ENCODE data around the gene GABBR2. TPM values are rescaled to one million over a fixed set of nuclear protein-coding genes. Genes with fewer than 3 reads are reported as not detected.

The GABBR2 gene
- total RNA-seq, 2 experiments from 2014 or later: not detected

DNA sequence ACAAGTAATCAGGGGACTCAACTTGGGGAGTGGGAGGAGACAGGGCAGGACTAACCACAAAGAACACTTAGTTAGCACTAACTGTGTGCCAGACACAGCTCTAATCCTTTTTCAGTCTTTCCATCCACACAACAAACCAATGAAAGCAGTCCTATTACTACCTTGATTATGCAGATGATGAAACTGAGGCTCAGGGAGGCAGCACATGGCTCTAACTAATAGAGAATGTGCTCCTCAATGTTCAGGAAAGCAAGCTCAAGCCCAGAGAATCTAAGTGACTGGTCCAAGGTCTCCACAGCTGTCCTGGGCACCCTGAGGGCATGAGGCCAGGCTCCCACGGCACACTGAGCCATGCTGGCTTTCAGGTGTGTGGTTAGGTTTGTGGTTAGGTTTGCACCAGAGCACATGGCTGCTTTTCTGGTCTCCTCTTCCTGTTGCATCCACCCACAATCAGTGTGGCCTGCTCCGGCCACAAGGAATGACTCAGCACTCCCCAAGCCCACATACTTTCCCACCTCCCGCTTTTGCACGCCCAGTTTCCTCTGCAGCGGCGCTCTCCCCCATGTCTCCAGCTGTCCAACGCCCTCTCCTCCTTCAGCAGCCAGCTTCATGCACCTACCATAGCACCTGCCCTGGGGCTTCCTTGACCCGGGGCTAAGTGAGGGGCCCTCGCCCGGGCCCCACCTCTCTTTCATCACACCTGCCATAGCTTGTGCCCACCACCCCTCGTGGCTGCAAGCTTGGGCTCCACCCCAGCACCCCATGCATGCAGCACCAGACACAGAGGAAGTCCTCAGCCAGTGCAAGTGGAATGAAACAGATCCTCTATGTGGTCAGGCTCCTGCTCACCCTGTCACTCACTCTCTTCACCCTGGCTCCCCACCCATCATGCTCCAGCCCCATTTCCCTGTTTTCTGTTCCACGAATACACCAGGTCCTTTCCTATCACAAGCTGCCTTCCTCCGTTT, 133.1 kb downstream of the GABBR2 start:
- intact Hi-C loops (cut with micrococcal nuclease): no loop called here
- no peaks in the 10 kb centered on the region for H3K36me3 Mint-ChIP-seq
- CTCF ChIA-PET: no interaction called here
- H3K27me3 Mint-ChIP-seq: peaks cover 24% of the 10 kb centered on the region
- H3K4me3 Mint-ChIP-seq: no peak overlapping the region
- POLR2A ChIA-PET: no interaction called here
- H3K27ac Mint-ChIP-seq: no peak overlapping the region
- peaks cover 16% of the 10 kb centered on the region for H3K4me1 Mint-ChIP-seq (ENCODE audit: low read depth)
- peak; percentile 57 for DNase-seq
- no peaks in the 10 kb centered on the region for H3K9me3 Mint-ChIP-seq

GRCh38 chr9:98573749-98574278, 134.9 kb downstream of the GABBR2 start:
- Mint-ChIP-seq H3K27ac (no peak overlapping the region), H3K27me3 (peaks cover 17% of the 10 kb centered on the region), H3K4me1 (ENCODE audit: low read depth) (peaks cover 16% of the 10 kb centered on the region), H3K9me3 (no peaks in the 10 kb centered on the region), H3K4me3 (no peak overlapping the region), H3K36me3 (no peaks in the 10 kb centered on the region)
- CTCF ChIA-PET: no interaction called here
- POLR2A ChIA-PET: no interaction called here
- intact Hi-C loops (cut with micrococcal nuclease): no loop called here
- DNase-seq: no peak

DNA sequence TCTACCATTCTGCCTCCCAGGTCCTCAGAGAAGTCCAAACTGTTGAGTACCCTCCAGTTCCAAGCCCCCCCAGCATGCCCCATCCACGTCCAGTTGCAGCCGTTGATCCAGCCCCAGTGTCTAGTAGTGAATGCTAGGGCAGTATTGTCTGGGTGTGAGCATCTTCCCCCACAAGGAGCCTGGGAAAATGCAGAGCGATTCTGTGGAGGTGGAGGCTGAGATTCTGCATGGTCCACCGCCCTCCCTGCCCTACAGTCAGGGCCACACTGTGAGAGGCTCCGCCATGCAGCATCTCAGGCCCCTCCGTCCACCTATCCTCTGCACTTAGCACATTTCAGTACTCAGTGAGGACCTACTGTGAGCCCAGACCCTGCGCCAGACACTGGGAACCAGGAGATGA, 135.9 kb downstream of the GABBR2 start:
- H3K27me3 Mint-ChIP-seq: peaks cover 12% of the 10 kb centered on the region
- DNase-seq: no peak
- intact Hi-C loops (cut with micrococcal nuclease): no loop called here
- CTCF ChIA-PET: no interaction called here
- peaks cover 16% of the 10 kb centered on the region for H3K4me1 Mint-ChIP-seq (ENCODE audit: low read depth)
- no peaks in the 10 kb centered on the region for H3K36me3 Mint-ChIP-seq
- H3K27ac Mint-ChIP-seq: no peak overlapping the region
- no peaks in the 10 kb centered on the region for H3K9me3 Mint-ChIP-seq
- no peak overlapping the region for H3K4me3 Mint-ChIP-seq
- POLR2A ChIA-PET: no interaction called here

GRCh38 chr9:98572054-98572627, 136.6 kb downstream of the GABBR2 start:
- Mint-ChIP-seq H3K36me3 (no peaks in the 10 kb centered on the region), H3K4me1 (ENCODE audit: low read depth) (peaks cover 16% of the 10 kb centered on the region), H3K27me3 (peaks cover 9% of the 10 kb centered on the region), H3K4me3 (no peak overlapping the region), H3K27ac (no peak overlapping the region), H3K9me3 (no peaks in the 10 kb centered on the region)
- no peak for DNase-seq
- intact Hi-C loops (cut with micrococcal nuclease): no loop called here
- ChIA-PET CTCF (no interaction called here), POLR2A (no interaction called here)

DNA sequence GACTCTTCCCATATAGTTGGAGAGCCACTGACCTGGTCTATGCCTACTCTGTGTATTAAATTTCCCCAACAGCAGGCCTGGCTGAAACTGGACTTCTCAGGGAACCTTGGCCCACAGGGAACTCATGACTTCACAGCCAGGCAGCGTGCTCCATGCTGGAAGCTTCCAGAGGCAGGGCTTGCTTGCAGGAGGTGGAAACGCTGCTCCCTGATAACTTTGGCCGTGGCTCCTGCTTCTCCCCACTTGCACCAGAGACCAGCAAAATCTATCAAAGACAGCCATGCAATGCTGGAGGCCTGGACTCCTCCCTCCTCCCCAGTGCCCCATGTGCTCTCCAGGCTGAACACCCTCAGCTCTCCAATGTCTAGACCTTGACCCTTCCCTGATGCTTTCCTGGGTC, 137.1 kb downstream of the GABBR2 start:
- Mint-ChIP-seq H3K27ac (no peak overlapping the region), H3K9me3 (no peaks in the 10 kb centered on the region), H3K4me1 (ENCODE audit: low read depth) (peaks cover 16% of the 10 kb centered on the region), H3K36me3 (no peaks in the 10 kb centered on the region), H3K4me3 (no peak overlapping the region), H3K27me3 (peaks cover 5% of the 10 kb centered on the region)
- no peak for DNase-seq
- intact Hi-C loops (cut with micrococcal nuclease): no loop called here
- ChIA-PET POLR2A (no interaction called here), CTCF (no interaction called here)

DNA sequence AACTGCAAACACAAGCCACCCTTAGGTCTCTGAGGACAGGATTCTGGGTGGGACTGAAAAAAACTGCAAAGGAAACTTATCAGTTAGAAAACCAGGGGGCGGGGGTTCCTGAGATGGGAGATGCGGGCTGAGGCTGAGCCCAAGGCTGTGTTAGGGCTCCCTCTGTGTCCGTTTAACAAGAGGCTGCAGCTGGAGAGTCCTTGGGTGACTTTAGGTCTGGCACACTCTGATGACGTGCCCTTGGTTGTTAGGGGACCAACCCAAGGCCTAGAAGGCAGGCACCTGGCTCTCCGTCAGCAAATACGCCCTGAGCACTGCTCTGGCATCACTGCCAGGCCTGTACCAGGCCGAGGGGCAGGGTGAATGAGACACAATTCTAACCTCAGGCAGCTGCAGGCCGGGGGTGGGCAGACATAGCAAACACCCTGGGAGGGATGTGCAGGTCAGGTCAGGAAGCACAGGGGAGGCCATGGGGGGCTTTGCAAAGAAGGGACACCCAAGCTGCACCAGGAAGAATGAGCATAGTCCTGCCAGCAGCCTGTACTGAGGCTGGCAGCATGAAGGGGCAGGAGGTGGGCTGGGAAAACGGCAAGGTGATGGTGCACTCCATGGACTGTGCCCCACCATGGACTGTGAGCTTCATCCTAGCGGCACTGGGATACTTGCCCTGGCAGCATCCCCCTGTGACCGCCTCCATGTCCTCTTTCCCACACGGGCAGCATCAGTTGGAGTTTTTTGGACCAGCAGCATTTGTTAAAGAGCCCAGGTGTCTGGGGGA, 137.9 kb downstream of the GABBR2 start:
- DNase-seq: no peak
- ChIA-PET CTCF (no interaction called here), POLR2A (no interaction called here)
- Mint-ChIP-seq H3K27me3 (no peaks in the 10 kb centered on the region), H3K4me1 (ENCODE audit: low read depth) (peaks cover 11% of the 10 kb centered on the region), H3K27ac (no peak overlapping the region), H3K36me3 (no peaks in the 10 kb centered on the region), H3K4me3 (no peak overlapping the region), H3K9me3 (no peaks in the 10 kb centered on the region)
- intact Hi-C loops (cut with micrococcal nuclease): no loop called here

DNA sequence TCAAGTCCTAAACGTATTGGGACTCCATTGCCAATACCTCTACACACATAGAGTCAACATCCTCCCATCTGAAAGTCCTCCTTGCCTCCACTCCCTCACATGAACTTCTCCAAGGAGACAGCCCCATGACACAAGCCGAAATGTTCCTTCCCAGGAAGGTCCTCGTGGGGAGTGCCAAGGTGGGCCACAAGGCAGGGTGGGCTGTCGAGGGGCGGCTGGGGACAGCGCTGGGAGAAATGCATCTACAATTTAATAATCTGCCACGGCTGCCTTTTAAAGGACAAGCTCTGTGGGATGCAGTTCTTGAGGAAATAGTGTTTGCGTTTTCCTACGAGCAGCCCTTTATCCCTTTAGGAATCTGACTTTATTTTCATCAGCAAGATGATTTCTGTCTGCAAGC, 138.7 kb downstream of the GABBR2 start:
- no peaks in the 10 kb centered on the region for H3K36me3 Mint-ChIP-seq
- no peaks in the 10 kb centered on the region for H3K9me3 Mint-ChIP-seq
- H3K4me1 Mint-ChIP-seq (ENCODE audit: low read depth): peaks cover 3% of the 10 kb centered on the region
- no peak for DNase-seq
- no peak overlapping the region for H3K4me3 Mint-ChIP-seq
- no peaks in the 10 kb centered on the region for H3K27me3 Mint-ChIP-seq
- ChIA-PET CTCF (no interaction called here), POLR2A (no interaction called here)
- intact Hi-C loops (cut with micrococcal nuclease): no loop called here
- H3K27ac Mint-ChIP-seq: no peak overlapping the region

GRCh38 chr9:98569491-98569890, 139.2 kb downstream of the GABBR2 start:
- CTCF ChIA-PET: interaction anchor here (0.7 kb wide), 1 partner anchor 206 kb away, joined by 3 read pairs; no protein-coding TSS in a partner anchor
- POLR2A ChIA-PET: no interaction called here
- no peak for DNase-seq
- no peaks in the 10 kb centered on the region for H3K36me3 Mint-ChIP-seq
- H3K4me1 Mint-ChIP-seq (ENCODE audit: low read depth): no peaks in the 10 kb centered on the region
- intact Hi-C loops (cut with micrococcal nuclease): no loop called here
- H3K9me3 Mint-ChIP-seq: no peaks in the 10 kb centered on the region
- no peak overlapping the region for H3K27ac Mint-ChIP-seq
- no peak overlapping the region for H3K4me3 Mint-ChIP-seq
- no peaks in the 10 kb centered on the region for H3K27me3 Mint-ChIP-seq

DNA sequence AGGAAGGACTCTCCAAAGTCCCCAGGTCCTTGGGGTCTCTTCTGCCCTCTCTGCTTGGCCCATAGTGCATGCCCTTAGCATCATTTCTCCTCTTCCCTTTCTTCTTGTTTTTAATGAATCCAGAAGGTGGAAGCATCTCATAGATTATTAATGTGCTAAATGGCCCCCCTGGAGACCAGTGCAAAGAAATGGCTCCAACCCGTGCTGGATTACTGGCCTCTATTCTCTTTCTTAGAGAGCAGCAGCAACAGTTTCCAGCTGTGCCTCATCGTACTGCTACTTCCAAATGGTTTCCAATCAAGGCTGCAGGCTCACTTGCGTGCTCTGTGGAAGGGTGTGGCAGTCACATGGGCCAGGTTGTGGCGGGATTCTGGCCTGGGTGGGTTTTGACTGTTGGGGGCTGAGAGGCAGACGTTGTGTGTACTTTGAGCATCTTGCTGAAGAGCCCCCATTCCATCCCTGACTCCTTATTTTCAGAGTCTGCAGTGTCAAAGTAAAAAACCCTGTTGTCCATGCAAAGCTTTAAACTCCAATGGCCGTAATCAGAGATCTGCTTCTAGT, 139.7 kb downstream of the GABBR2 start:
- intact Hi-C loops (cut with micrococcal nuclease): no loop called here
- Mint-ChIP-seq H3K9me3 (no peaks in the 10 kb centered on the region), H3K36me3 (no peaks in the 10 kb centered on the region), H3K27me3 (no peaks in the 10 kb centered on the region), H3K4me1 (ENCODE audit: low read depth) (no peaks in the 10 kb centered on the region), H3K4me3 (no peak overlapping the region), H3K27ac (no peak overlapping the region)
- ChIA-PET CTCF (interaction anchor here (0.7 kb wide), 1 partner anchor 207 kb away, joined by 3 read pairs; no protein-coding TSS in a partner anchor), POLR2A (no interaction called here)
- no peak for DNase-seq

DNA sequence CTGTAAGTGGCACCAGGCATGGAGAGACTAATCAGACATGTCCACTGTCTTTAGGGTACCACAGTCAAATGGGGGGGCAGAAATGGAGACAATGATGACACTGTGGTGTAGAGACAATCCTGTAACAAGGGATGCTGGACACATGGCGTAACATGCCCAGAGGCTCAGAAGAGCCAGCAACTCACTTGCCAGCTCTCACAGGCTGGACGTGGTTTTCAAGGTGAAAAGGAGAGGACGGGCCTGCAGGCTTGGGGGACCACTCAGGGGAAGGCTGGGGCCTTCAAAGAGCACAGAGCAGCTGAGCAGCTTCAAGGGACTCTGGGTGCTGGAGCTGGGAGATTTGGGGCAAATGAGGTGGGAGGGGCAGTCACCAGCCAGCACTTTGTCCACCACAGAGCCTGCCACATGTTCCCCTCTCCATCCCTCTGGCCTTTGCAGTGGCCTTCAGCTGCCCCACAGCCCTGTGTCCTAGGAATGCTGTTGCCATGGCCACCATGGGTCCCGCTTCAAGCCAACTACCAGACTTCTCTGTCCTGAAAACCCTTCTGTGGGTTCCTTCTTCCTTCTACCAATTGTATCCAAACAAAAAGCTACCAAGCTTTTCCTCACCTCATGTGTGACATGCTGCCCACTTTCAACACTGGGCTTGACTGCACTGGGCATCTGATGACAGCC, 140.4 kb downstream of the GABBR2 start:
- POLR2A ChIA-PET: no interaction called here
- CTCF ChIA-PET: interaction anchor here (0.6 kb wide), 1 partner anchor 183 kb away, joined by 4 read pairs; no protein-coding TSS in a partner anchor
- H3K4me1 Mint-ChIP-seq (ENCODE audit: low read depth): no peaks in the 10 kb centered on the region
- H3K27me3 Mint-ChIP-seq: no peaks in the 10 kb centered on the region
- intact Hi-C loops (cut with micrococcal nuclease): no loop called here
- H3K9me3 Mint-ChIP-seq: no peaks in the 10 kb centered on the region
- no peaks in the 10 kb centered on the region for H3K36me3 Mint-ChIP-seq
- H3K4me3 Mint-ChIP-seq: no peak overlapping the region
- no peak overlapping the region for H3K27ac Mint-ChIP-seq
- DNase-seq: no peak

DNA sequence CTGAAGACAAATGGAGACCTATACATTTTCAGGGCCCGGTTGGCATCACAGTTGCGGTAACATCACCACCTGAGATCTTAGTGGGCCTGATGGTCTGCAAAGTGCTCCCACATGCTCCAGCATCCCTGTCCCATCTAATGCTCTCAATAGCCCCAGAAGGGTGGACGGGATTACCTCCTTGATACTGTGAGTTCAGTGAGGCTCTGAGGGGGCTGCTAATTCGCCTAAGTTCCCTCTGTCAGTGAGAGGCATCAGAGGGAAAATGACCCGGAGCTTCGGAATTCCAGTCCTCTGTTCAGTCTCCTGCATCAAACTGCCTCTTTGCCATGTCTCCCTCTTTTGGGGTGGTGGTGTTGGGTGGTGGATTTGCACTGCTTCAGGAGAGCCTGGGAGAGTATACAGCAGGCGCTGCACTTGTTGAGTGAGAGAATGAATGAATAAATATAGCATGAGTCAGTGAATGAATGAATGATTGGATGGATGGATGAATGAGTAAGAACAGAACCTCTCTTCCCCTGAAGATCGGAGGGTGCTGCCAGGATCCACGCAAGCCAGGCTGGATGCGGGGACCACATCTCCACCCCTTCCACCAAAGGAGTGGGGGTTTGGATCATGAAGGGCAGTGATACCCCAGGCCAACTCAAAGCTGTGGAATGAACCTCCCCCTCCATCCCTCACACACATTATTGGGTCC, 141.0 kb downstream of the GABBR2 start:
- H3K27ac Mint-ChIP-seq: no peak overlapping the region
- H3K4me3 Mint-ChIP-seq: no peak overlapping the region
- H3K27me3 Mint-ChIP-seq: no peaks in the 10 kb centered on the region
- no peak for DNase-seq
- no peaks in the 10 kb centered on the region for H3K9me3 Mint-ChIP-seq
- no peaks in the 10 kb centered on the region for H3K36me3 Mint-ChIP-seq
- H3K4me1 Mint-ChIP-seq (ENCODE audit: low read depth): no peaks in the 10 kb centered on the region
- ChIA-PET POLR2A (no interaction called here), CTCF (interaction anchor here (0.6 kb wide), 1 partner anchor 184 kb away, joined by 4 read pairs; no protein-coding TSS in a partner anchor)
- intact Hi-C loops (cut with micrococcal nuclease): no loop called here

All from activated CD4-positive, alpha-beta memory T cell treated with anti-CD3 and anti-CD28 coated beads for 36 hours (primary cell).